GM12865 (cell line): ENCODE data around the gene PROSER3.

Experiments used
- DNase-seq: peaks from one replicate; pipeline ENCODE4 v3.0.0; 2010; ENCODE audit warnings: low read depth
- H3K4me3 ChIP-seq: 2 replicates; pipeline ENCODE4 v1.5.1; 2011; ENCODE audit warnings: mild to moderate bottlenecking, low read depth, low read length, control low read depth
- TF ChIP-seq, protein P1 (sequence below): IDR thresholded peaks from 2 replicates; pipeline ENCODE4 v1.5.1; 2011; ENCODE audit warnings: low read length, control low read depth, low read depth, inconsistent platforms; ENCODE audit not compliant: insufficient read depth; ENCODE audit errors: missing control alignments

The PROSER3 gene

DNA sequence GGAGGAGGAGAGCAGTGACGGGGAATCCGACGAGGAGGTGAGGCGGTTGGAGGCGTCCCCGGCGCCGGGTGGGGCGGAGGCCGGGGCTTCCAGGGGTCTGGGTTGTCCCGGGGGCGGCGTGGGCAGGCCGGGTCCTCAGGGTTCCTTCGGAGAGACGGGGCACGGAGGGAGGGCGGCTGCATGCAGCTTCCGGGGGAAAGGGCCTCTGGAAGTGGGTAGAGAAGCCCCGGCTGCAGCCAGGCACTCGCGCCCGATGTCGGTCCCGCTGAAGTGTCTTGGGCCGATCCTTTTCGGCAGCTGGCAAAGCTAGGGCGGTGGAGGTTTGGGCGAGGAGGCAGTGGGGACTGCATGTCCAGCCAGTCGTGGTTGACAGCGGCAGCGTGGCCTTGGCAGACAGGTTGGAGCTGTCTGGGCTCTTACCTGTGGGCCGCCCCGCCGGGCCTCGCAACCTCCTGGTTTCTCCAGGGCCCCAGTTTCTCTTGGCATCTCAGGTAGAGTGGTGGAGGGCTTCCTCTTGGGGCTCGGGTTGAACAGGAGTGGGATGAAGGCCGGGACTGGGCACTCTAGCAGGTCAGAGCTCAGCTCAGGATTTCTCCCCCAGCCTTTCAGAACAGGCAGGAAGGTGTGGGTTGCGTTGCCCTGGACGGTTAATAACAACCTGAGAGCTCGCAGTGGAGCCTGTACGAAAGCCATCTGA lies 39.5 kb upstream of the PROSER3 start:
- H3K4me3 ChIP-seq, result peak overlapping the region; percentile 85
- peak; percentile 65 for DNase-seq
- TF ChIP-seq, protein P1, sequence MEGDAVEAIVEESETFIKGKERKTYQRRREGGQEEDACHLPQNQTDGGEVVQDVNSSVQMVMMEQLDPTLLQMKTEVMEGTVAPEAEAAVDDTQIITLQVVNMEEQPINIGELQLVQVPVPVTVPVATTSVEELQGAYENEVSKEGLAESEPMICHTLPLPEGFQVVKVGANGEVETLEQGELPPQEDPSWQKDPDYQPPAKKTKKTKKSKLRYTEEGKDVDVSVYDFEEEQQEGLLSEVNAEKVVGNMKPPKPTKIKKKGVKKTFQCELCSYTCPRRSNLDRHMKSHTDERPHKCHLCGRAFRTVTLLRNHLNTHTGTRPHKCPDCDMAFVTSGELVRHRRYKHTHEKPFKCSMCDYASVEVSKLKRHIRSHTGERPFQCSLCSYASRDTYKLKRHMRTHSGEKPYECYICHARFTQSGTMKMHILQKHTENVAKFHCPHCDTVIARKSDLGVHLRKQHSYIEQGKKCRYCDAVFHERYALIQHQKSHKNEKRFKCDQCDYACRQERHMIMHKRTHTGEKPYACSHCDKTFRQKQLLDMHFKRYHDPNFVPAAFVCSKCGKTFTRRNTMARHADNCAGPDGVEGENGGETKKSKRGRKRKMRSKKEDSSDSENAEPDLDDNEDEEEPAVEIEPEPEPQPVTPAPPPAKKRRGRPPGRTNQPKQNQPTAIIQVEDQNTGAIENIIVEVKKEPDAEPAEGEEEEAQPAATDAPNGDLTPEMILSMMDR, result no peak

DNA sequence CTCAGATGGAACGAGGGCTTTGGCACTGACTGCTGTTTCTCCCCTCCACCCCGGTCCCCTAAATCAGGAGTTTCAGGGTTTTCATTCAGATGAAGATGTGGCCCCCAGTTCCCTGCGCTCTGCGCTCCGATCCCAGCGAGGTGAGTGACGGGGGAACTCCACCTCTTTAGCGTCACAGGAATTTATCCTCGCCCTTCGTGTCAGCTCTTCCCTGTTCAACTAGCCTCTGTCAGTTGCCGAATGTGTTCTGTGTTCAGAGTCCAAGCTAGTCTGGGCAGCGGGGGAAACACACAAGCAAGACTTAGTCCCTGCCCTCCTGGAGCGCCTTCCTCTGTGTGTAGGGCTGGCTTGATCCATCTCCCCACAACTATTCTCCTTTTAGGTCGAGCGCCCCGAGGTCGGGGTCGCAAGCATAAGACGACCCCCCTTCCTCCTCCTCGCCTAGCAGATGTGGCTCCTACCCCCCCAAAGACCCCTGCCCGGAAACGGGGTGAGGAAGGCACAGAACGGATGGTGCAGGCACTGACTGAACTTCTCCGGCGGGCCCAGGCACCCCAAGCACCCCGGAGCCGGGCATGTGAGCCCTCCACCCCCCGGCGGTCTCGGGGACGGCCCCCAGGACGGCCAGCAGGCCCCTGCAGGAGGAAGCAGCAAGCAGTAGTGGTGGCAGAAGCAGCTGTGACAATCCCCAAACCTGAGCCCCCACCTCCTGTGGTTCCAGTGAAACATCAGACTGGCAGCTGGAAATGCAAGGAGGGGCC lies 38.4 kb upstream of the PROSER3 start:
- H3K4me3 ChIP-seq, result peak overlapping the region; percentile 85
- DNase-seq, result no peak
- TF ChIP-seq, protein P1, result no peak

DNA sequence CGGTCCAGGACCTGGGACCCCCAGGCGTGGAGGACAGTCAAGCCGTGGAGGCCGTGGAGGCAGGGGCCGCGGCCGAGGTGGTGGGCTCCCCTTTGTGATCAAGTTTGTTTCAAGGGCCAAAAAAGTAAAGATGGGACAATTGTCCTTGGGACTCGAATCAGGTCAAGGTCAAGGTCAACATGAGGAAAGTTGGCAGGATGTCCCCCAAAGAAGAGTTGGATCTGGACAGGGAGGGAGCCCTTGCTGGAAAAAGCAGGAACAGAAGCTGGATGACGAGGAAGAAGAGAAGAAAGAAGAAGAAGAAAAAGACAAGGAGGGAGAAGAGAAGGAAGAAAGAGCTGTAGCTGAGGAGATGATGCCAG lies 37.8 kb upstream of the PROSER3 start:
- no peak for DNase-seq
- TF ChIP-seq, protein P1, result no peak
- no peak overlapping the region for H3K4me3 ChIP-seq

DNA sequence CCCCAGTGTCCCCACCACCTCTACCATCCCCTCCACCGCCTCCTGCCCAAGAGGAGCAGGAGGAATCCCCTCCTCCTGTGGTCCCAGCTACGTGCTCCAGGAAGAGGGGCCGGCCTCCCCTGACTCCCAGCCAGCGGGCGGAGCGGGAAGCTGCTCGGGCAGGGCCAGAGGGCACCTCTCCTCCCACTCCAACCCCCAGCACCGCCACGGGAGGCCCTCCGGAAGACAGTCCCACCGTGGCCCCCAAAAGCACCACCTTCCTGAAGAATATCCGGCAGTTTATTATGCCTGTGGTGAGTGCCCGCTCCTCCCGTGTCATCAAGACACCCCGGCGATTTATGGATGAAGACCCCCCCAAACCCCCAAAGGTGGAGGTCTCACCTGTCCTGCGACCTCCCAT lies 37.3 kb upstream of the PROSER3 start:
- H3K4me3 ChIP-seq, result no peak overlapping the region
- DNase-seq, result no peak
- TF ChIP-seq, protein P1, result no peak

DNA sequence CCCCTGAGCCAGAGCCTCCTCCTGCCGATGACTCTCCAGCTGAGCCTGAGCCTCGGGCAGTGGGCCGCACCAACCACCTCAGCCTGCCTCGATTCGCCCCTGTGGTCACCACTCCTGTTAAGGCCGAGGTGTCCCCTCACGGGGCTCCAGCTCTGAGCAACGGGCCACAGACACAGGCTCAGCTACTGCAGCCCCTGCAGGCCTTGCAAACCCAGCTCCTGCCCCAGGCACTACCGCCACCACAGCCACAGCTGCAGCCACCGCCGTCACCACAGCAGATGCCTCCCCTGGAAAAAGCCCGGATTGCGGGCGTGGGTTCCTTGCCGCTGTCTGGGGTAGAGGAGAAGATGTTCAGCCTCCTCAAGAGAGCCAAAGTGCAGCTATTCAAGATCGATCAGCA lies 36.6 kb upstream of the PROSER3 start:
- DNase-seq, result no peak
- TF ChIP-seq, protein P1, result no peak
- H3K4me3 ChIP-seq, result no peak overlapping the region

DNA sequence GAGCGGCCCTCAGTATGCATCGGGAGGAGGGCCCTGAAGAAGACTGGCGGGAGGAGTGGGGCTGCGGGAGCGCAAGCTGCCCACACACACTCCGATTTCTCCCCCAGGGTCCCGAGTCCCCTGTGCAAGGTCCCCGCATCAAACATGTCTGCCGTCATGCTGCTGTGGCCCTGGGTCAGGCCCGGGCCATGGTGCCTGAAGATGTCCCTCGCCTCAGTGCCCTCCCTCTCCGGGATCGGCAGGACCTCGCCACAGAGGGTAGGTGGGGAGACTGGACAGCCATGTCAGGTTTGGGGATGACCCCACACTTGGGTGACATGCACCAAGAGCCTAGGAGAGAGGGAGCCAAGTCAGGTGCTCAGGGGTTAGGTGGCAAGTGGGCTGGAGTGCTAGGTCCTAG lies 35.5 kb upstream of the PROSER3 start:
- no peak for DNase-seq
- TF ChIP-seq, protein P1, result no peak
- no peak overlapping the region for H3K4me3 ChIP-seq
